ENCODE results near the gene PPEF1. TPM values are rescaled to one million over a fixed set of nuclear protein-coding genes. Genes with fewer than 3 reads are reported as not detected.

PPEF1 gene
- total and polyA plus RNA-seq, 2 of the 8 experiments (the other 6 are each of a cell fraction or from before 2014, with no cell fraction given) = 0.08 to 0.30 TPM

GRCh38 chrX:18789916-18790315 lies 82.5 kb downstream of the PPEF1 start:
- H3K4me2 ChIP-seq (ENCODE audit: insufficient read depth in 1 of 2, low read depth in 2 of 2, low read length in 2 of 2) = no peak overlapping the region
- H3K9ac ChIP-seq (replicated peaks in 1 of 4; ENCODE audit: extremely low read depth in 1 of 4, low read depth in 3 of 4, low read length in 3 of 4) = no peak overlapping the region
- H2BK15ac ChIP-seq (ENCODE audit: low read length) = no peak overlapping the region
- H2BK20ac ChIP-seq (ENCODE audit: low read length) = no peak overlapping the region
- H3K36me3 ChIP-seq (ENCODE audit: control insufficient read depth in 2 of 4, insufficient read depth in 4 of 4, low read length in 3 of 4) = no peaks in the 10 kb centered on the region
- H3K56ac ChIP-seq (replicated peaks; ENCODE audit: insufficient read length, low read depth, low read length) = no peak overlapping the region
- no peak overlapping the region for H4K8ac ChIP-seq (ENCODE audit: extremely low read depth, insufficient read depth, low read length)
- H3K14ac ChIP-seq (ENCODE audit: insufficient read length) = no peak overlapping the region
- no peaks in the 10 kb centered on the region for H3K27me3 ChIP-seq (replicated peaks in 1 of 4; ENCODE audit: control insufficient read depth in 3 of 4, extremely low read depth in 1 of 4, insufficient read depth in 3 of 4, low read length in 3 of 4)
- H4K5ac ChIP-seq (ENCODE audit: insufficient read length, low read depth, low read length) = no peak overlapping the region
- no peak for FAIRE-seq
- no peaks in the 10 kb centered on the region for H3K79me2 ChIP-seq (ENCODE audit: control insufficient read depth in 1 of 2, insufficient read depth in 2 of 2, low read length in 2 of 2)
- no peak overlapping the region for H2BK12ac ChIP-seq (ENCODE audit: low read depth, low read length)
- no peak overlapping the region for H3K4me3 ChIP-seq (ENCODE audit: extremely low read depth in 1 of 4, insufficient read depth in 2 of 4, low read depth in 3 of 4, low read length in 4 of 4)
- H2AK5ac ChIP-seq (ENCODE audit: low read depth, low read length) = no peak overlapping the region
- H3K4ac ChIP-seq (replicated peaks; ENCODE audit: insufficient read length, low read depth, low read length) = no peak overlapping the region
- no peaks in the 10 kb centered on the region for H3K23me2 ChIP-seq (ENCODE audit: low read depth, low read length)
- 55% methylated on average over 1 of the region's 1 CpG; no CpG with 5 or more reads in 1 of the 2 experiments for WGBS, 2 experiments (ENCODE audit: extremely low coverage in 1 of 2, insufficient coverage in 1 of 2, insufficient read length in 1 of 2, insufficient replicate concordance in 2 of 2, low coverage in 1 of 2, low lambda C conversion rate in 2 of 2, missing lambda C conversion rate in 1 of 2)
- no peaks in the 10 kb centered on the region for H3K9me3 ChIP-seq (ENCODE audit: insufficient read depth in 2 of 2, low read depth in 1 of 2, low read length in 1 of 2)
- no peak overlapping the region for H3K27ac ChIP-seq (ENCODE audit: low read depth, low read length)
- no peaks in the 10 kb centered on the region for H3K79me1 ChIP-seq (ENCODE audit: low read depth, low read length)
- H2BK5ac ChIP-seq (ENCODE audit: low read depth, low read length) = no peak overlapping the region
- no peak overlapping the region for H3K23ac ChIP-seq (ENCODE audit: insufficient read length)
- no peak overlapping the region for H2AFZ ChIP-seq (ENCODE audit: low read length)
- no peak for DNase-seq (ENCODE audit: low read depth in 1 of 2, low spot score in 2 of 2)
- H2BK120ac ChIP-seq (replicated peaks; ENCODE audit: low read depth, low read length) = no peak overlapping the region
- peaks cover 0 to 3% (median 1%) of the 10 kb centered on the region in 4 experiments; a peak in 2 of 7 replicates for H3K4me1 ChIP-seq (replicated peaks in 1 of 4; ENCODE audit: control insufficient read depth in 3 of 4, insufficient read depth in 4 of 4, low read length in 3 of 4)
- no peak overlapping the region for H3K18ac ChIP-seq (ENCODE audit: extremely low read depth, low read length)
- POLR2A ChIA-PET (ENCODE audit: partially characterized antibody) = no interaction called here
- H4K20me1 ChIP-seq (replicated peaks in 1 of 2; ENCODE audit: control insufficient read depth in 1 of 2, insufficient read depth in 2 of 2, low read length in 2 of 2) = no peaks in the 10 kb centered on the region
- H4K91ac ChIP-seq (replicated peaks; ENCODE audit: insufficient read length, low read length) = no peak overlapping the region
- CTCF ChIA-PET (ENCODE audit: partially characterized antibody) = interaction anchor here (0.6 to 0.7 kb wide), 2 partner anchors 61 to 380 kb away, joined by 3 read pairs; no protein-coding TSS in a partner anchor
- TF ChIP-seq JUND (IDR thresholded peaks at IDR 0.05; ENCODE audit: low read length) = no peak
- no peak for TF ChIP-seq CHD1 (IDR thresholded peaks at IDR 0.05; ENCODE audit: low read depth, low read length)
- no peak for TF ChIP-seq USF2 (IDR thresholded peaks at IDR 0.05; ENCODE audit: low read length)
- no peak for TF ChIP-seq CBX8 (IDR thresholded peaks at IDR 0.05; ENCODE audit: borderline replicate concordance, low read depth, low read length)
- TF ChIP-seq ATF3 (IDR thresholded peaks at IDR 0.05; ENCODE audit: insufficient read depth, low read depth, low read length) = no peak
- TF ChIP-seq KDM1A (IDR thresholded peaks at IDR 0.05; ENCODE audit: borderline replicate concordance, low read length) = no peak

Data from H1 (cell line).